Stomach (tissue), 9 donors: ENCODE results near the gene ARL15. TPM values are rescaled to one million over a fixed set of nuclear protein-coding genes. Genes with fewer than 3 reads are reported as not detected.
A peak's percentile ranks its signal among the peaks of the same experiment; 100 is the strongest.

Source experiments
- DNase-seq, 2 donors: peaks; one replicate each; pipeline versions ENCODE4 v3.0.0 to v3.0.0-alpha.2; 2013 to 2019
- H3K27ac ChIP-seq, 5 donors: fragments of 200-600 bp in 4 of 5; sonication (generic) in 4 of 5; one replicate each; pipeline ENCODE4 v1.5.1; 2013 to 2019; ENCODE audit warnings: mild to moderate bottlenecking in 1 of 5, moderate library complexity in 1 of 5
- H3K27me3 ChIP-seq, 3 donors: fragments of 200-600 bp; sonication (generic); one replicate each; pipeline ENCODE4 v1.5.1; 2017 to 2019; ENCODE audit warnings: mixed run types in 1 of 3
- H3K36me3 ChIP-seq, 4 donors: fragments of 200-600 bp; sonication (generic); 1 replicate in 3 of 4; 2 replicates in 1 of 4; pipeline ENCODE4 v1.5.1; 2016 to 2019
- H3K4me1 ChIP-seq, 4 donors: fragments of 200-600 bp; sonication (generic); one replicate each; pipeline ENCODE4 v1.5.1; 2016 to 2019
- H3K4me3 ChIP-seq, 4 donors: fragments of 200-600 bp; sonication (generic) in 3 of 4; one replicate each; pipeline ENCODE4 v1.5.1; 2016 to 2019; ENCODE audit warnings: mild to moderate bottlenecking in 1 of 4
- H3K9me3 ChIP-seq, 4 donors: fragments of 200-600 bp; sonication (generic); one replicate each; pipeline ENCODE4 v1.5.1; 2016 to 2019
- CTCF ChIP-seq, 7 experiments: fragments of 450-650 bp in 4 of 7; fragments of 200-600 bp in 3 of 7; sonication (generic) in 3 of 7; IDR thresholded peaks; one replicate each; pipeline ENCODE4 v1.5.1; 2016 to 2019; ENCODE audit warnings: antibody characterized with exemption in 7 of 7, control low read depth in 2 of 7, mild to moderate bottlenecking in 1 of 7
- EP300 ChIP-seq: sonication (generic); formaldehyde crosslinking; IDR thresholded peaks from one replicate; pipeline ENCODE4 v1.6.1; 2017; ENCODE audit warnings: antibody characterized with exemption
- POLR2A ChIP-seq, 4 donors: fragments of 450-650 bp; IDR thresholded peaks; one replicate each; pipeline ENCODE4 v1.6.1; 2016; ENCODE audit warnings: antibody characterized with exemption in 4 of 4, control low read depth in 2 of 4, mild to moderate bottlenecking in 1 of 4, moderate library complexity in 1 of 4
- POLR2AphosphoS5 ChIP-seq, 3 donors: sonication (generic); formaldehyde crosslinking; IDR thresholded peaks; one replicate each; pipeline ENCODE4 v1.6.1; 2016; ENCODE audit warnings: antibody characterized with exemption in 3 of 3
- WGBS, 5 donors: extraction: QIAGEN DNeasy Blood & Tissue Kit in 3 of 5; methylation state at CpG; one replicate each; pipeline versions ENCODE4 v1.1.5 to v1.1.7; 2013 to 2018; 5-methylcytosine and 5-hydroxymethylcytosine counted together
- intact Hi-C: fragments of 100-400 bp; cut with DNase I; formaldehyde crosslinking; loops from one replicate; pipeline ENCODE4 v1.15.1; 2023; ENCODE audit warnings: low total_unique reads
- polyA plus RNA-seq, 3 donors: library from polyadenylated mRNA; stranded (reverse); fragments of 200-250 nt; gene quantifications; one replicate each; pipeline ENCODE4 v1.2.3, GENCODE V29; 2013
- total RNA-seq, 5 donors: library from RNA; depleted of rRNA; stranded (reverse); fragments of >200 nt; gene quantifications; one replicate each; pipeline versions ENCODE4 v1.1.0 to v1.2.3, GENCODE V29; 2014 to 2016
- donor health status: healthy with polysubstance abuse.
- donor health status: Bipolar disorder and iron deficiency.
- donor health status: healthy.

The ARL15 gene
- total and polyA plus RNA-seq, 8 donors: 1.7 to 72.7 (median 12.6) TPM

GRCh38 chr5:53972314-53972713 lies 338.1 kb downstream of the ARL15 start:
- intact Hi-C loops: no loop called here
- no peaks in the 10 kb centered on the region for H3K9me3 ChIP-seq
- H3K27ac ChIP-seq: no peak overlapping the region
- TF ChIP-seq EP300 (no peak), CTCF (IDR thresholded peaks at IDR 0.05) (no peak), POLR2AphosphoS5 (IDR thresholded peaks at IDR 0.05) (no peak)
- DNase-seq: peak in 1 of 2 donors; percentile 12
- no peaks in the 10 kb centered on the region for H3K36me3 ChIP-seq
- no peak overlapping the region for H3K4me3 ChIP-seq
- no peaks in the 10 kb centered on the region for H3K27me3 ChIP-seq
- peaks cover 0 to 7% (median 2%) of the 10 kb centered on the region in 4 donors for H3K4me1 ChIP-seq
- WGBS, 5 donors: 38 to 65% (median 62%) methylated on average over 4 of the region's 4 CpGs

- Histone ChIP-seq H3K27ac (no peak overlapping the region), H3K9me3 (no peaks in the 10 kb centered on the region), H3K4me3 (no peak overlapping the region), H3K36me3 (no peaks in the 10 kb centered on the region), H3K4me1 (peaks cover 0 to 7% (median 2%) of the 10 kb centered on the region in 4 donors), H3K27me3 (no peaks in the 10 kb centered on the region)
- TF ChIP-seq EP300: no peak
- TF ChIP-seq POLR2AphosphoS5 (IDR thresholded peaks at IDR 0.05): no peak
- no peak for TF ChIP-seq POLR2A (IDR thresholded peaks at IDR 0.05)
- no peak for TF ChIP-seq CTCF (IDR thresholded peaks at IDR 0.05)
- no peak for DNase-seq
- intact Hi-C loops: no loop called here
These were observed 338.8 kb downstream of the ARL15 start for GRCh38 chr5:53971551-53971950.

GRCh38 chr5:53971131-53971530 lies 339.2 kb downstream of the ARL15 start:
- no peak for TF ChIP-seq EP300
- TF ChIP-seq POLR2AphosphoS5 (IDR thresholded peaks at IDR 0.05): no peak
- no peak for TF ChIP-seq POLR2A (IDR thresholded peaks at IDR 0.05)
- TF ChIP-seq CTCF (IDR thresholded peaks at IDR 0.05): no peak
- no peaks in the 10 kb centered on the region for H3K27me3 ChIP-seq
- DNase-seq: peak in 1 of 2 donors; percentile 5
- H3K36me3 ChIP-seq: no peaks in the 10 kb centered on the region
- no peak overlapping the region for H3K27ac ChIP-seq
- H3K4me1 ChIP-seq: peaks cover 0 to 7% (median 2%) of the 10 kb centered on the region in 4 donors
- H3K4me3 ChIP-seq: no peak overlapping the region
- WGBS, 5 donors: 48 to 65% (median 57%) methylated on average over 2 of the region's 2 CpGs
- H3K9me3 ChIP-seq: no peaks in the 10 kb centered on the region
- intact Hi-C loops: no loop called here

DNA sequence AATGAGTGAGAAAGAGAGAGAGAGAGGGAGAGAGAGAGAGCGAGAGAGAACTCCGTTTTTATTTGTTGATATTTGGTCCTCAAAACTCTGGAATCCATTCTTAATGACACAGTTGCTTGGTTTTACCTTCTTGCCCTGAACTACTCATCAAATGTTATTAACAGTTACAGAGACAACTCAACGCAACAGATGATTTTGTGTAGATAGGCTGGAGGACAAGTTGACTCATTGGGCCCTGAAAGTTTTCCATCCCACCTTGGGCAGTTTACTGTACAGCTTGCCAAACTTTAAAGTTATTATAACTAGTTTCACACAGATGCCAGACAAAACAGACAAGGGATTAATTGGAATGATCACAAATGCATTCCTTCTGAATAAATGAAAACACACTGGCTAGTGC lies 339.9 kb downstream of the ARL15 start:
- no peak for DNase-seq
- Histone ChIP-seq H3K36me3 (no peaks in the 10 kb centered on the region), H3K4me3 (no peak overlapping the region), H3K27me3 (no peaks in the 10 kb centered on the region), H3K4me1 (peaks cover 0 to 7% (median 2%) of the 10 kb centered on the region in 4 donors), H3K27ac (no peak overlapping the region), H3K9me3 (no peaks in the 10 kb centered on the region)
- intact Hi-C loops: no loop called here
- no peak for TF ChIP-seq POLR2AphosphoS5 (IDR thresholded peaks at IDR 0.05)
- no peak for TF ChIP-seq CTCF (IDR thresholded peaks at IDR 0.05)
- TF ChIP-seq POLR2A (IDR thresholded peaks at IDR 0.05): no peak
- no peak for TF ChIP-seq EP300
- WGBS, 5 donors: 77 to 97% (median 92%) methylated on average over 3 of the region's 3 CpGs
